Fibroblast of skin of back (primary cell): Measurements from ENCODE around the gene LAMB2.

ENCODE experiments used
- DNase-seq: peaks from one replicate; pipeline ENCODE4 v3.0.0-alpha.2; 2013

Gene LAMB2

GRCh38 chr3:49161197-49161596 is 28.3 kb upstream of the LAMB2 start:
- DNase-seq, result no peak

GRCh38 chr3:49158792-49159191 is 25.9 kb upstream of the LAMB2 start:
- DNase-seq, result no peak

DNA sequence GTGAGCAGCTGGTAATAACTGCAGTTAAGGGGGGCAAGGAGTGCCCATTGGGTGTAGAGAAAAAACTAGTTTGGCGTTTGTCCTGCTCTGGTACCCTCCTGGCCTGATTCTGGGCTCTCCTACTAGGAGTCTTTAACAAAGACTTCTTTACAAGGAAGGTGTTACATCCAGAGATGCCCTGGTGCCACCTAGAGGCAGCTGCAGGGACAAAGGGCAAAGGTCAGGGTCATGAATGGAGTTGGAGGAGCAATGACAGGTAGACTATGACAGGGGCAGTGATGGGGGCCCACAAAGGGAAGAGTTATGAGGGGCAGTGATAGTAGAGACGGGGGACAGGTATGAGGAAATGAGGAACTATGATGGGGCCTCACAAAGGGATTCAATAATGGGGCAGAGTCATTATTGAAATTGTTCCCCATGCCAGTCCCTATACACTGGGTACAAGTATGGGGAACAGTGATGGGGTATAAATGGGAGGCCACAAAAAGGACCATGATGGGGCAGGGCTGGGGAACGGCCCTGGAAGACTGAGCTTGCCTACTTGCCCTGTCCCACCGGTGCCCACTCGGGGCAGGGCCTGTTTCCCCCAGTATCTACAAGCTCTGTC is 25.4 kb upstream of the LAMB2 start:
- DNase-seq, result no peak

DNA sequence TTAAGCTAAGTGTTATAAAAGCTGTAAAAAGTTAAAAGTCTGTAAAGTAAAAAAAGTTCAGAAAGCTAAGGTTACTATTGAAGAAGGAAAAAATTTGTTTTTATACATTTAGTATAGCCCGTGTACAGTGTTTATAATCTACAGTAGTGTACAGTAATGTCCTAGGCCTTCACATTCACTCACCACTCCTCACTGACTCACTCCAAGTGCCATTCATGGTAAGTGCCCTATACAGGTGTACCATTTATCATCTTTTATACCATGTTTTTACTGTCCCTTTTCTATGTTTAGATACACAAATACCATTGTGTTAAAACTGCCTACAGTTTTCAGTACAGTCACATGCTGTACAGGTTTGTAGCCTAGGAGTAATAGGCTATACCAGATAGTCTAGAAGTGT is 24.4 kb upstream of the LAMB2 start:
- DNase-seq, result no peak

DNA sequence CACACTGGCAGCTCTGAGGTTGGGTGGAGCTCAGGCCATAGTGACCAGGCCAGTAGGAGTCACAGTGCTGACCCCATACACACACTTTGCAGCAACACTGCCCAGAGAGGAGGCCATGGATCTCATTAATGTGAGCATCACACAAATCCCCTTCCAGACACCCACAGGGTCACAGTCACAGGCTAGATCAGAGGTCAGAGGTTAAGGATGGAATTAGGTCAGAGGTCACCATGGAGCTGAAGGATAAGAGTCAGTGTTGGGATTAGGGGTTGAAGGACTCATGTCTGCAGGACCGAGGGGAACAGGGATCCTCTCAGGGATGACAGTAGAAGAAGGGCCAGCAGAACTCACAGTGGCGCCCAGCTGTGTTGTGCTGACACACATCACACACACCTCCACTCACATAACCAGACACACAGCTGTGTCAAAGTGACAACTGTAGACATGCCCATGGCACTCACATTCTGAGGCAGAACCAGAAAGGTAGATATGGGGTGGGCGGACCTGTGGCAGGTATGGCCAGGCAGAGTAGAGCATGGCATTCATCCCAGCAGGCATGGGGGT is 20.6 kb upstream of the LAMB2 start:
- no peak for DNase-seq

DNA sequence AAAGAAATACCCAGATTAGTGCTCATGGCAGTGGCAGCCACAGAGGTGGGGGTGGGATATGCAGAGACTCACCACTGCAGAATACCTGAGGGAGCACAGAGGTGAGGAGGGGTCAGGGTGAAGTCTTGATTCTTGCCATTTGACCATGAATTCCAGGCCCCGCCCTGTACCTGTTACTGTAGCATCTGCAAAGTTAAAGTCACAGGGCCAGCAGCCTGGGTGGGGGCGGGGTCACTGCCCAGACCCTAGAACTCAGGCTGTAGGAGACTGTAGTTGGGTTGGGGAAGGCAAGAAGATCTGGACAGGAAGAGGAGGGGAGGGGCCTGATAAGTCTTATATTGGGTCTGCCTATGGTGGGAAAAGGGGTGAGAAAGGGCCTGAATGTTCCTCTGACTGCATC is 18.8 kb upstream of the LAMB2 start:
- no peak for DNase-seq

GRCh38 chr3:49148159-49148558 is 15.3 kb upstream of the LAMB2 start:
- no peak for DNase-seq

GRCh38 chr3:49140080-49140479 is 7.2 kb upstream of the LAMB2 start:
- DNase-seq, result no peak

GRCh38 chr3:49135499-49135898 is 2.6 kb upstream of the LAMB2 start:
- no peak for DNase-seq

GRCh38 chr3:49134471-49135265 is 1.8 kb upstream of the LAMB2 start:
- DNase-seq, result no peak

DNA sequence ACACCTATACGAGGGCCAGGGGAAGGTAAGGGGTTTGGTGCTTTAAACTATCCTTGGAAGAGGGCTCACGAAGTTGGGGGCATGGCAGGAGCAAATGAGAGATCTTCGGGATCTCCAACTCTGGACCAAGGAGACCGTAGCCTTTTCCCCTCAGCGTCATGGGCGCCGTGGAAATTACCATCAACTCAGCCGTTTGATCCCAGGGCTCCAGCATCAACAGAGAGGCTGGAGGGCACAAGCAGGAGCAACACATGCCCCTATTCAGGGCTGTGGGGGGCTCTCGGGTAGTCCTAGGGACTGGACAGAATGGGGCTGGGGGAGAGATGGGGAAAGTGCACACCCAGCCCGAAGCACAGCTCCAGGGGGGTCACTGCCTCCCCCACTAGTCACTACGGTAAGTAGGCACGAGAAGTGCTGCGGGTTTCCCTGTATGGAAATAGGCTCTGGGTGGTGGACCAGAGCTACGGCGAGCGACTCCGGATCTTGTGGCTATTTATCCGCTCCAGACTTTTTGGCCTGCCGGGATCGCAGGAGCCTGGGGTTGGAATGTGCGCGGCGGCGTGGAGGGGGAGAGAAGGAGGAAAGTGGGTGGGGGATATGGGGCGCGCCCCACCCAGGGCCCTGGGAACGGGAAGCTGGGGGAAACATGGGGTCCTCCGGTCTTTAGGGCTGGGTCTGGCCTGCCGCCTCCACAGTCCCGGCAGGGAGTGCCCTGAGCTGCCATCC is 539 bp upstream of the LAMB2 start:
- peak; percentile 95 for DNase-seq

GRCh38 chr3:49132073-49132436 is 795 bp downstream of the LAMB2 start:
- no peak for DNase-seq

GRCh38 chr3:49131576-49131975 is 1.3 kb downstream of the LAMB2 start:
- no peak for DNase-seq

DNA sequence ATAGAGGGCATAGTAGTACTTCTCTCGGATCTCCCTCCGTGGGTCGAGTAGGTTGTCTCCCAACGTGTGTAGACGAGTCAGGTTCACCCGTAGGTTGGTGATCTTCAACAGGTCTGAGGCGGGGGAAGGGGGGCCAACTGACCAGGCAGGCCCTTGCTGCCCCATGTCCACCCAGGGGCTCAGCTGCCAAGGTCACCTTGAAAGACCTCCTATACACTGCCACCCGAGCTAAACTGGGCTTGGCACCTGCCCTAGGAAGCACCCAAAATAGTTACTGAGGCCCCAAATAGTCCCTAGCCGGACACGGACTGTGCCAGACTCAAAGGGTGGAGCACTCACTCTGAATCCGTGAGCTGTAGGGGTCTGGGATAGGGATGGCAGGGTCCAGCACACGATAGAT is 1.8 kb downstream of the LAMB2 start:
- DNase-seq, result no peak

GRCh38 chr3:49124991-49125670 is 7.7 kb downstream of the LAMB2 start:
- DNase-seq, result no peak

GRCh38 chr3:49124203-49124602 is 8.6 kb downstream of the LAMB2 start:
- no peak for DNase-seq

DNA sequence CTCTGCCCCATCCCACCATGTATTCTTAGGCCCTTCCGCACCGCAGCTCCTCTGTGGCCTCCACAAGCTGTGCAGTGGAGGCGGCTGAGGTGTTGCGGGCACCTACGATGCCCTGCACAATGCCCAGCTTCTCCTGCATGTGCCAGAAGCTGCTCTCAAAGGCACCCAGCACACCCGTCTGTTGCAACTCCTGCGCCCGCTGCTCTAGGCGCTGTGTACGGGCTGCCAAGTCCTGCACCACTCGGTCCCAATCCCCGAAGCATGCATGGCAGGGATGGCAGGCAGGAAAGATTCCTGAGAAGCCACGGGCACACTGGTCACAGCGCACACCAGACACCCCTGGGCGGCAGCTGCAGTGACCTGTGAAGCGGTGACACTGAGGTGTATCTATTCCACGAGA is 9.2 kb downstream of the LAMB2 start:
- DNase-seq, result no peak

DNA sequence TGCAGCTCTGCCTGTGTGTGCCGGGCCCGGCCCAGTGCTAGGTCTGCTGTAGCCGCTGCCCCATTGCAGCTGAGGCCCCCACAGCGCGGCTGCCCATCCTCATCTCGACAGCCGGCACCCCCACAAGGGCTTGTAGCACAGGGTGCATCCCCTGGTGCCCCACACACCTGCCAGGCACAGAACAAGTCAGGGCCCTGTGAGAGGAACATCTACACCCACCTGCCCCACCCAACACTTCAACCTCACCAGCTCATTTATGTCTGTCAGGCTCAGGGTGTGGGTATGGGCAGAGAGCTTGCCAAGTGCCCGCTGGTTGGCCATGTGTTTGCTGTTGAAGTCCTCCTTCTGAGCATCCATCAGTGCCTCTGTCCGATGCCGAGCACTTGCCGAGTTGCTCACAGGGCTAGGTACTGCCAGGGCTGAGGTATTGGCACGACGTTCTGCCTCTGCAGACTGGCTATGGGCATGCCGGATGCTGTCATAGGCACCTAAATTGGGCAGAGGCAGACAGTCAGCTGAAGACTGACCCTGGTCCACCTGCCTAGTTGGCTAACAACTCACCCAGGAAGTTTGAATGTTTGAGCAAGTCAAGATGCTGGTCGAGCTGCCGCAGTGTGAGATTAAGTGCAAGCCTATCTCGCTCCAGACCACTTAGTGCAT is 9.8 kb downstream of the LAMB2 start:
- DNase-seq, result no peak

- DNase-seq, result no peak
Observed at GRCh38 chr3:49122451-49122850, 10.4 kb downstream of the LAMB2 start.

GRCh38 chr3:49122022-49122421 is 10.8 kb downstream of the LAMB2 start:
- no peak for DNase-seq

GRCh38 chr3:49121132-49121736 is 11.6 kb downstream of the LAMB2 start:
- DNase-seq, result no peak
